Osteocyte (in vitro differentiated cells): ENCODE results near the gene SEC22B. TPM values are rescaled to one million over a fixed set of nuclear protein-coding genes. Genes with fewer than 3 reads are reported as not detected.
A peak's percentile ranks its signal among the peaks of the same experiment; 100 is the strongest.
"Not testable (repeated sequence)": the region's sequence is repeated elsewhere in the genome, so short reads cannot be mapped to it uniquely, and the experiment has no call there.

Source experiments
- DNase-seq: peaks from one replicate; pipeline ENCODE4 v3.0.0; 2021; ENCODE audit warnings: mixed read lengths; ENCODE audit not compliant: unreplicated experiment; ENCODE audit errors: extremely low spot score
- H3K27ac Mint-ChIP-seq: one replicate; pipeline ENCODE4 v1.8.0; 2021; ENCODE audit warnings: mild to moderate bottlenecking, mixed read lengths; ENCODE audit not compliant: unreplicated experiment
- H3K27me3 Mint-ChIP-seq: one replicate; pipeline ENCODE4 v1.8.0; 2021; ENCODE audit warnings: mixed read lengths; ENCODE audit not compliant: unreplicated experiment
- H3K36me3 Mint-ChIP-seq: one replicate; pipeline ENCODE4 v1.8.0; 2021; ENCODE audit warnings: mixed read lengths; ENCODE audit not compliant: unreplicated experiment
- H3K4me1 Mint-ChIP-seq: one replicate; pipeline ENCODE4 v1.8.0; 2021; ENCODE audit warnings: mixed read lengths; ENCODE audit not compliant: unreplicated experiment
- H3K4me3 Mint-ChIP-seq: one replicate; pipeline ENCODE4 v1.8.0; 2021; ENCODE audit warnings: mild to moderate bottlenecking, moderate library complexity, mixed read lengths; ENCODE audit not compliant: unreplicated experiment
- H3K9me3 Mint-ChIP-seq: one replicate; pipeline ENCODE4 v1.8.0; 2021; ENCODE audit warnings: mixed read lengths; ENCODE audit not compliant: unreplicated experiment
- total RNA-seq: library from RNA; stranded (reverse); gene quantifications from 2 replicates; pipeline ENCODE4 v1.2.1, GENCODE V29; 2021
- TF ChIP-seq, protein P1 (sequence below): fragments of 200-600 bp; sonication (generic); IDR thresholded peaks from 2 replicates; pipeline ENCODE4 v1.5.0; 2021; ENCODE audit warnings: antibody characterized with exemption, mild to moderate bottlenecking, moderate library complexity

Gene SEC22B
- total RNA-seq, 1 donor from 2014 or later: 40.0 TPM

DNA sequence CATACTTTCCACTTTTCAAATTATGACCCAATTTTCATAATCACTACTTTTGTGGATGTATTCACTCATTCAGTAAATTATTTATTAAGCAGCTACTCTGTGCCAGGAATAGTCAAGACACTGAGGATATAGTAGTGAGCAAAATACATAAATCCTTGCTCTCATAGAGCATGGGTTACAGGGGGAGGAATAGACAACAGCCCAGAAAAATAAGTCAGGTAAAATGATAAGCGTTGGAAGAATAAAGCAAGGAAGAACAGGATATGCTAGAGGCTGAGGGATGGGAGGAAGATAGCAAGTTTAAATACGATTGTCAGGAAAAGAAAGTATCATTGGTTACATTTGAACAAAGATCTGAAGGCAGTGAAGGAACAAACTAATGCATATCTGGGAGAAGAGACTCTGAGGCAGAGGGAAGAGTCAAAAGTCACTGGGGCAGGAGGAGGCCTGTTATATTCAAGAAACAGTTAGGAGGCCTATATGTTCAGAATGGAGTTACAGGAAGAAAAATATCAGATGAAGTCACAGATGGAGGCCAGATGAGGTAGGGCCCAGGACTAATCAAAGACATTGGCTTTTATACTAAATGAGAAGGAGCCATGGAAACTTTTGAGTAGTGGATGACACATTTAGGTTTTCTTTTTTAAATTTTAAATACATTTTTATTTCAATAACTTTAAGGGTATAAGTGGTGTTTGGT lies 42.9 kb downstream of the SEC22B start:
- Mint-ChIP-seq H3K27me3 (no peaks in the 10 kb centered on the region), H3K4me3 (no peak overlapping the region), H3K27ac (no peak overlapping the region), H3K36me3 (no peaks in the 10 kb centered on the region), H3K4me1 (peaks cover 14% of the 10 kb centered on the region), H3K9me3 (no peaks in the 10 kb centered on the region)
- TF ChIP-seq, protein P1, sequence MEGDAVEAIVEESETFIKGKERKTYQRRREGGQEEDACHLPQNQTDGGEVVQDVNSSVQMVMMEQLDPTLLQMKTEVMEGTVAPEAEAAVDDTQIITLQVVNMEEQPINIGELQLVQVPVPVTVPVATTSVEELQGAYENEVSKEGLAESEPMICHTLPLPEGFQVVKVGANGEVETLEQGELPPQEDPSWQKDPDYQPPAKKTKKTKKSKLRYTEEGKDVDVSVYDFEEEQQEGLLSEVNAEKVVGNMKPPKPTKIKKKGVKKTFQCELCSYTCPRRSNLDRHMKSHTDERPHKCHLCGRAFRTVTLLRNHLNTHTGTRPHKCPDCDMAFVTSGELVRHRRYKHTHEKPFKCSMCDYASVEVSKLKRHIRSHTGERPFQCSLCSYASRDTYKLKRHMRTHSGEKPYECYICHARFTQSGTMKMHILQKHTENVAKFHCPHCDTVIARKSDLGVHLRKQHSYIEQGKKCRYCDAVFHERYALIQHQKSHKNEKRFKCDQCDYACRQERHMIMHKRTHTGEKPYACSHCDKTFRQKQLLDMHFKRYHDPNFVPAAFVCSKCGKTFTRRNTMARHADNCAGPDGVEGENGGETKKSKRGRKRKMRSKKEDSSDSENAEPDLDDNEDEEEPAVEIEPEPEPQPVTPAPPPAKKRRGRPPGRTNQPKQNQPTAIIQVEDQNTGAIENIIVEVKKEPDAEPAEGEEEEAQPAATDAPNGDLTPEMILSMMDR: no peak
- DNase-seq: no peak

DNA sequence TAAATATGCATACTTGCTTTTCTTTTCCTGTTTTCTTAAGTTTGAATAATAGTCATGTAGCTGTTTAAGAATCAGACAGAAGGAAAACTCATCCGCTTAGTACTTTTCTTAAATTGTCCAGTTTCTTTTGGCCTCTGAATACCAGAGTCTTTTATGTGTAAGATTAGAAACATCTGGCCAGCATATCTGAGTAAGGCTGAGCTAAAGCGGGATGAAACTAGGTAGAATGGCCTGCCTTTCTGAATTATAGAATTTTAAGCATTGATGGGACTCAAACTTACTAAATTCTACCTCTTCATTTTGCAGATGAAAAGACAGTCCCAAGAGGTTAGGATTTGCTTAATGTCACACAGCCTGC lies 43.9 kb downstream of the SEC22B start:
- not testable (repeated sequence) for H3K9me3 Mint-ChIP-seq, H3K36me3 Mint-ChIP-seq, H3K4me3 Mint-ChIP-seq, H3K27me3 Mint-ChIP-seq, DNase-seq
- Mint-ChIP-seq H3K4me1 (peaks cover 14% of the 10 kb centered on the region), H3K27ac (peak overlapping the region; percentile 81)

DNA sequence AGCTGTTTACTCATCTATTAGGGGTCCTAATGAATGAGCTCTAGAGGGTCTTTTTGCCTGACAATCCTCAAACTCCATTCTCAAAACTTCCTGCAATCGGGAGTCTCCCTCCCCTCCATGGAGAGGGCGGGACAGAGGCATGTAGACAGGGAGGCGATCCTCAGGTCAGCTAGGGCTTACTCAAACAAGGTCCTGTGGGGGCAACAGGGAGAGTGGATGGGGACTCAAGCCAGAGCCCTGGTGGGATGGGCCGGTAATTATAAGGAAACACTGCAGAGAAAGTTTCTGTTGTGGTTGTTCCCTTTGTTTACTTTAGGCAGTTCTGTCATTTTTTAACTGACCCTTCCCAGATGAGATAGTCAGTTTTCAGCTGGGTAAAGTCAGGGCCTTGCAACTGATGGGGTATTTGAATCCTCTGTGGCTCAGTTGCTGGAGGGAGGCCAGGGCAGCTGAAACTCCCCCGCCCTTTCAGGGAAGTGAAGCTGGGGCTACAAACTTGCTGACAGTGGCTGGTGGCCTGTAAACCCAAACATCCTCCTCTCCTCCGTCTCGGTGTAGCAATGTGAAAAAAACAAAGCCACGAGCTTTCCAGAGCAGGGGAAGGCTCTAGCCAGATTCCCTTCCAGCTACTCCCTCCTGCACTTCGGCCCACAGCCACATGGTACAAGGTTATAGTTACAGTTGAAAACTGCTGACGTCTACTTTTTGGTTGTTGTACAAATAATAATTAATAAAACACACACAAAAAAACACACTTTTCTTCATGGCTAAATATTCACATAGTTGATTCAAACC lies 44.5 kb downstream of the SEC22B start:
- peak; percentile 84 for DNase-seq
- peak overlapping the region; percentile 81 for H3K27ac Mint-ChIP-seq
- H3K9me3 Mint-ChIP-seq, H3K36me3 Mint-ChIP-seq, H3K4me3 Mint-ChIP-seq, H3K27me3 Mint-ChIP-seq: not testable (repeated sequence)
- H3K4me1 Mint-ChIP-seq: peaks cover 14% of the 10 kb centered on the region

DNA sequence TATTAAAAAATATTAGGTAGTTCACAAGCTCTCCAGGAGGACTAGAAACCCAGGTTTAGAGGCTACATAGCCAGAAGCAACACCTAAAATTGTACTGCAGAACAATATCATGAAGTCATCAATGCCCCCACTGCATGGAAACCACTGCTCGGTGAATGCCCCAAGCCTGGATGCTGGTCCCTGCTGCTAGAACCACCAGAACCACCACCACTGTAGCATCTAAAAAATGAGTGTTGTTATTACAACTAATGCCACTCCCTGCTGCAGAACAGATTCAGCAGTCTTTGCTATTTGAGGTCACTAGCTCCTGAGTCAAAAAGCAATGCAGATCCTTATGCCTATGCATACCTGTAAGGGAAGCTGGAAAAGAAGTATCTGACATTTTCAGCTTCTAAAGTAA lies 48.4 kb downstream of the SEC22B start:
- not testable (repeated sequence) for H3K36me3 Mint-ChIP-seq, DNase-seq, H3K4me3 Mint-ChIP-seq, H3K27me3 Mint-ChIP-seq, H3K9me3 Mint-ChIP-seq, H3K27ac Mint-ChIP-seq
- H3K4me1 Mint-ChIP-seq: peaks cover 19% of the 10 kb centered on the region

DNA sequence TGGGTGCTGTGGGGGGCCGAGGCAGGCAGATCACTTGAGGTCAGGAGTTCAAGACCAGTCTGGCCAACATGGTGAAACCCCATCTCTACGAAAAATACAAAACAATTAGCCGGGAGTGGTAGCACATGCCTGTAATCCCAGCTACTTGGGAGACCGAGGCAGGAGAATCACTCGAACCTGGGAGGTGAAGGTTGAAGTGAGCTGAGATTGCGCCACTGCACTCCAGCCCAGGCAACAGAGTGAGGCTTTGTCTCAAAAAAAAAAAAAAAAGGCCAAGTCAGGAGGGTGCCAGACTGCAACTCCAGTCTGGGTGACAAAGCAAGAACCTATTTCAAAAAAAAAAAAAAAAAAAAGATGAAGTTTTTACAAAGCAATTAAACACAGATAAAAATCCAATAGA lies 50.1 kb downstream of the SEC22B start:
- not testable (repeated sequence) for H3K36me3 Mint-ChIP-seq, H3K27me3 Mint-ChIP-seq, DNase-seq

DNA sequence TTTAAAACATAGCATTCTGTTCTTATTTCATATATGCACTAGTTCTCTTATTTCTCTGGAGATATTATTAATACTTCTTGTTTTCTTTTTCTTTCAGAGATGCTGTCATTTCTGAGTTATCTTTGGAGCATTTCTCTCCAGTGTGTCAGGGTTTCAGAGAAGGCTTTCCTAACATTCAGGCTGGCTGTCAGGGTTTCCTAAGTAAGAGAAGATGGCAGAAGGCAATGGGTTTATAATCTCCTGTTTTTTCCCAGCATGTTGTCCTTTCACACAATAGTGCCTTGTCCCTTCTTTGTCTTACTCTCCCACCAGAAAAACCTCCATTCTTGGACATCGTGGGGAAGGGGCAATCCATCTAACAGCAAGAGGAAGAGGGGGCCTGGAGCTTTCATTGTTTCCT lies 51.7 kb downstream of the SEC22B start:
- H3K27me3 Mint-ChIP-seq, H3K27ac Mint-ChIP-seq, H3K9me3 Mint-ChIP-seq, DNase-seq, H3K36me3 Mint-ChIP-seq, H3K4me3 Mint-ChIP-seq: not testable (repeated sequence)
- peaks cover 13% of the 10 kb centered on the region for H3K4me1 Mint-ChIP-seq

More for the DNA sequence above, 50.1 kb downstream of the SEC22B start:
- not testable (repeated sequence) for H3K27ac Mint-ChIP-seq, H3K9me3 Mint-ChIP-seq, H3K4me1 Mint-ChIP-seq, H3K4me3 Mint-ChIP-seq

DNA sequence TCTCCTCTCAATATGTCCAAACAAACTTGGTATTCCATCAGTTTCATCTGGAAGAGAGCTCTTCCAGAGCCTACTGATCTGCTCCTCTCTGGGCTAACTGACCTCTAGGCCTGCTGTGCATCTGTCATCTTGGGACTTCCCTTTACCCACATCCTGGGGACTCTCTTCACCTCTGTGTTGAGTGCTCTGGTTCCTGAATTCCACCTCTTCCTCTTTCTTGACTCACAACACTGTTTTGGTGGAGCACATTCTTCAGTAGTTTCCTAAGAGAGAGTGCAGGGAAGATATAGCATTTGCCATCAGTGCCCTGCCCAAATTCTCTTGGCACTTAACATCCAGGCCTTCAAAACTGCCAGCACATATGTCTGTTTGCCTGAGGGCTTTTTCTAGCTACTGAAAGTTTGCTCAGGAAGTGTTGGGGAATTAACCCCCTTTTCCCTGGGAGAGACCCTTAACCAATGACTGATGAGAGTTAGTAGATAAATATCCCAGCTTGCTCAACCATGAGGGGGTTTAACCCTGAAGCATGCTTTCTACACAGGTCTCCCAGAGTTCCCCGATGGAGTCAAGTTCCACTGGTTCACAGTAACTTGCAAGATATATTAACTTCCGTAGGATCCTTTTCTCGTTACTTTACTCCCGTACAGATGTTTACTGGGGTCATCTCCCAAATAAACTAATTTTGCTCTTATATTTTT lies 52.4 kb downstream of the SEC22B start:
- not testable (repeated sequence) for H3K9me3 Mint-ChIP-seq, H3K4me3 Mint-ChIP-seq, H3K27ac Mint-ChIP-seq, H3K36me3 Mint-ChIP-seq, H3K27me3 Mint-ChIP-seq, DNase-seq
- H3K4me1 Mint-ChIP-seq: peaks cover 12% of the 10 kb centered on the region

DNA sequence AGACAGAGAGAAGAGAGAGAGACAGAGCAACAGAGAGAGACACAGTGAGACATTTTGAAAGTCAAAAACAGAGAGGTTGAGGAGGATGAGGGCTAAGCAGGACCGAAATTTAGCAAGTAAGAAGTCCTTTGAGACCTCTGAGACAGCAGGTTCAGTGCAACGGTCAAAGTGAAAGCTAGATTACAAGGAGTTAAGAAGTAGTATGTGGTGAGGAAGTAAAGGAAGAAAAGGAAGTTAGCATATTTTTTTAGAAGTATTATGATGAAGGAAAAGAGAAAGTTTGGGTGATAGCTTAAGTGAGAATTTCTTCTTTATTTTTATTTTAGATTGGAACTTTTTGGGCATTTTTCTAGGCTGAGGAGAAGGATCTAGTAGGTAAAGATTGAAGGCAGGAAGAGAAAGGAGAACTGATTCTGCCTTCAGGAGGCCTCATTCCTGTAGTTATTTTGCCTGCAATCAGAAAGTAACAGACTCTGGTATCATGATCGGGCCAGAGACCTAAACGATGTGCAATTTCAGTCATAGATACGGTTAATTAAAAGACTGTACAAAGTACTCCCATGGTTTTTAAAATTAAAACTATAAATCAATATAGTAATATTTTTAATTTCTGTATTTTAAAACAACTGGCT lies 53.9 kb downstream of the SEC22B start:
- peaks cover 16% of the 10 kb centered on the region for H3K4me1 Mint-ChIP-seq
- not testable (repeated sequence) for H3K27me3 Mint-ChIP-seq, H3K27ac Mint-ChIP-seq, H3K36me3 Mint-ChIP-seq, H3K4me3 Mint-ChIP-seq, H3K9me3 Mint-ChIP-seq, DNase-seq

DNA sequence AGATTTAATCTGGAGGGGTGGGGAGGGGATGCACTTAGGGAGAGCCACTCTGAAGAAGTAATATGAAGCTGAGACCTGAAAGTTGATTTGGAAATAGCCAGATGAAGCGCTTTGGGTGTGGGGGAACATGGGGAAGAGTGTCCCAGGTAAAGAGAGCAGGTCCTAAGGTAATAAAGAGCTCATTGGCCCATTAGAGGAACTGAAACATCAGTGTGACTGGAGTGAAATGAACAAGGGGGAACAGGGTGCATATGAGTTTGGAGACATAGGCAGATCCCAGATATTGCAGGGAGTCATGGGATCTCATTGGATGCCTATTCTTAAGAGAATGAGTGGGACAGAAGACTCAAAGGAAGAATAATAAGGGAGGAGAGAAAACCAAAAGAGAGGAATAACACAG lies 54.5 kb downstream of the SEC22B start:
- H3K27me3 Mint-ChIP-seq, H3K4me3 Mint-ChIP-seq, H3K27ac Mint-ChIP-seq, H3K9me3 Mint-ChIP-seq, DNase-seq, H3K36me3 Mint-ChIP-seq: not testable (repeated sequence)
- peaks cover 16% of the 10 kb centered on the region for H3K4me1 Mint-ChIP-seq

DNA sequence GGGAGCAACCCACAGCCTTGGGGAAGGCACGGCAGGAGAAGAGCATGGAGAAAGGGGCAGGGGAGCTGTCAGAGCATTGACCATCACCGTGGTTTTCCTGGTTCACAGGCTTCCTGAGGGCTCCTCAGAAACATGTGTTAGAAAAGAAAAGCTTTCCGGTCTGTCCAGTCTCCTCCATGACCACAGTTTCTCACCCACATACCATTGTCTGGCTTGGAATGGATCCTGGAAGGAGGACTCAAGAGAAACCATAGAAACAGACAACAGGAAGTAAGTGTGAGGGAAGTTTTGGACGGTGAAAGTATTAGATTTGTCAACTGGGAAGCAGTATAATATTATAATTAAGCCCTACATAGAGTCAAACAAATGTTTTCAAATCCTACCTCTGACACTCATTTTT lies 55.8 kb downstream of the SEC22B start:
- not testable (repeated sequence) for H3K27me3 Mint-ChIP-seq, DNase-seq, H3K4me3 Mint-ChIP-seq, H3K36me3 Mint-ChIP-seq, H3K9me3 Mint-ChIP-seq, H3K27ac Mint-ChIP-seq
- H3K4me1 Mint-ChIP-seq: peaks cover 19% of the 10 kb centered on the region
